H1 (cell line): ENCODE results near the gene ADCY1. TPM values are rescaled to one million over a fixed set of nuclear protein-coding genes. Genes with fewer than 3 reads are reported as not detected.

Source experiments
- CTCF ChIA-PET: fragments of 300-600 bp; sonication (Branson Sonifier 250); formaldehyde crosslinking; loops from one replicate; lab custom pipeline; 2021; ENCODE audit not compliant: partially characterized antibody; lab: Charles Lee
- POLR2A ChIA-PET: fragments of 300-600 bp; sonication (Branson Sonifier 250); formaldehyde crosslinking; loops from one replicate; lab custom pipeline; 2021; ENCODE audit warnings: inconsistent platforms; ENCODE audit not compliant: partially characterized antibody; lab: Charles Lee
- DNase-seq, 2 experiments: peaks; one replicate each; pipeline versions ENCODE4 v3.0.0 to v3.0.0-alpha.2; 2010 to 2022; ENCODE audit warnings: low spot score in 2 of 2, low read depth in 1 of 2, mixed read lengths in 1 of 2
- FAIRE-seq: peaks from 2 replicates; lab custom pipeline; 2011; peaks lifted over from hg19 to GRCh38; lab: Jason Lieb, UNC
- H2AFZ ChIP-seq: 2 replicates; pipeline ENCODE4 v1.8.1; 2012; ENCODE audit warnings: low read length, inconsistent platforms
- H2AK5ac ChIP-seq: 2 replicates; pipeline ENCODE4 v1.6.1; 2013; ENCODE audit warnings: low read depth, low read length
- H2BK120ac ChIP-seq: replicated peaks from 2 replicates; pipeline ENCODE3; 2013; ENCODE audit warnings: low read depth, low read length, inconsistent platforms
- H2BK12ac ChIP-seq: 2 replicates; pipeline ENCODE4 v1.6.1; 2013; ENCODE audit warnings: low read depth, low read length
- H2BK15ac ChIP-seq: 2 replicates; pipeline ENCODE4 v1.6.1; 2013; ENCODE audit warnings: low read length
- H2BK20ac ChIP-seq: 2 replicates; pipeline ENCODE4 v1.6.1; 2013; ENCODE audit warnings: low read length
- H2BK5ac ChIP-seq: 2 replicates; pipeline ENCODE4 v1.6.1; 2013; ENCODE audit warnings: low read depth, low read length
- H3K14ac ChIP-seq: 2 replicates; pipeline ENCODE4 v1.6.1; 2013; ENCODE audit warnings: inconsistent platforms; ENCODE audit not compliant: insufficient read length
- H3K18ac ChIP-seq: 2 replicates; pipeline ENCODE4 v1.6.1; 2013; ENCODE audit warnings: low read length; ENCODE audit errors: extremely low read depth
- H3K23ac ChIP-seq: 2 replicates; pipeline ENCODE4 v1.6.1; 2013; ENCODE audit warnings: inconsistent platforms; ENCODE audit not compliant: insufficient read length
- H3K23me2 ChIP-seq: 2 replicates; pipeline ENCODE4 v1.6.1; 2013; ENCODE audit warnings: low read depth, low read length
- H3K27ac ChIP-seq: 2 replicates; pipeline ENCODE4 v1.6.1; 2011; ENCODE audit warnings: low read depth, low read length, inconsistent platforms
- H3K27me3 ChIP-seq, 4 experiments: replicated peaks in 1 of 4; 1 replicate in 1 of 4; 2 replicates in 3 of 4; pipeline versions ENCODE4 v1.6.1 to v1.8.1; 2011 to 2013; ENCODE audit warnings: low read length in 3 of 4, mild to moderate bottlenecking in 3 of 4, inconsistent platforms in 2 of 4, mixed read lengths in 2 of 4, moderate library complexity in 1 of 4; ENCODE audit not compliant: control insufficient read depth in 3 of 4, insufficient read depth in 3 of 4; ENCODE audit errors: extremely low read depth in 1 of 4
- H3K36me3 ChIP-seq, 4 experiments: 2 replicates each; pipeline versions ENCODE4 v1.6.1 to v1.8.1; 2011 to 2013; ENCODE audit warnings: mild to moderate bottlenecking in 4 of 4, low read length in 3 of 4, moderate library complexity in 2 of 4, control low read depth in 1 of 4, inconsistent platforms in 1 of 4; ENCODE audit not compliant: insufficient read depth in 4 of 4, control insufficient read depth in 2 of 4
- H3K4ac ChIP-seq: replicated peaks from 2 replicates; pipeline ENCODE3; 2013; ENCODE audit warnings: low read length, low read depth, mixed read lengths, inconsistent platforms; ENCODE audit not compliant: insufficient read length
- H3K4me1 ChIP-seq, 4 experiments: replicated peaks in 1 of 4; 1 replicate in 1 of 4; 2 replicates in 3 of 4; pipeline versions ENCODE4 v1.6.1 to v1.8.1; 2011 to 2013; ENCODE audit warnings: low read length in 3 of 4, inconsistent platforms in 2 of 4, mixed read lengths in 1 of 4; ENCODE audit not compliant: insufficient read depth in 4 of 4, control insufficient read depth in 3 of 4
- H3K4me2 ChIP-seq, 2 experiments: 2 replicates each; pipeline versions ENCODE4 v1.6.1 to v1.8.1; 2011 to 2013; ENCODE audit warnings: low read depth in 2 of 2, low read length in 2 of 2, control low read depth in 1 of 2, inconsistent platforms in 1 of 2, mild to moderate bottlenecking in 1 of 2; ENCODE audit not compliant: insufficient read depth in 1 of 2
- H3K4me3 ChIP-seq, 4 experiments: fragments of 200-600, 300-600 bp in 1 of 4; sonication (generic), shearing (Covaris generic), sonication (Bioruptor Twin) in 1 of 4; 2 replicates each; pipeline versions ENCODE4 v1.5.1 to v1.8.1; 2011 to 2016; ENCODE audit warnings: low read length in 4 of 4, low read depth in 3 of 4, control low read depth in 2 of 4, inconsistent platforms in 2 of 4, mild to moderate bottlenecking in 2 of 4, mixed read lengths in 1 of 4, moderate library complexity in 1 of 4; ENCODE audit not compliant: insufficient read depth in 2 of 4; ENCODE audit errors: extremely low read depth in 1 of 4
- H3K56ac ChIP-seq: replicated peaks from 2 replicates; pipeline ENCODE3; 2013; ENCODE audit warnings: low read depth, mild to moderate bottlenecking, mixed read lengths, low read length, inconsistent platforms; ENCODE audit not compliant: insufficient read length
- H3K79me1 ChIP-seq: 2 replicates; pipeline ENCODE4 v1.6.1; 2013; ENCODE audit warnings: low read depth, low read length, control low read depth
- H3K79me2 ChIP-seq, 2 experiments: 2 replicates each; pipeline versions ENCODE4 v1.6.1 to v1.8.1; 2012 to 2013; ENCODE audit warnings: low read length in 2 of 2, mild to moderate bottlenecking in 2 of 2, inconsistent platforms in 1 of 2; ENCODE audit not compliant: insufficient read depth in 2 of 2, control insufficient read depth in 1 of 2
- H3K9ac ChIP-seq, 4 experiments: replicated peaks in 1 of 4; 1 replicate in 1 of 4; 2 replicates in 3 of 4; pipeline versions ENCODE4 v1.6.1 to v1.8.1; 2011 to 2013; ENCODE audit warnings: low read depth in 3 of 4, low read length in 3 of 4, control low read depth in 2 of 4, mild to moderate bottlenecking in 2 of 4, moderate library complexity in 2 of 4, inconsistent platforms in 1 of 4; ENCODE audit errors: extremely low read depth in 1 of 4
- H3K9me3 ChIP-seq, 2 experiments: 2 replicates each; pipeline versions ENCODE4 v1.6.1 to v1.8.1; 2012 to 2013; ENCODE audit warnings: mild to moderate bottlenecking in 2 of 2, moderate library complexity in 2 of 2, control low read depth in 1 of 2, inconsistent platforms in 1 of 2, low read depth in 1 of 2, low read length in 1 of 2, mixed read lengths in 1 of 2; ENCODE audit not compliant: insufficient read depth in 2 of 2
- H4K20me1 ChIP-seq, 2 experiments: replicated peaks in 1 of 2; 2 replicates each; pipeline versions ENCODE3 to v1.8.1; 2011 to 2013; ENCODE audit warnings: inconsistent platforms in 2 of 2, low read length in 2 of 2, mild to moderate bottlenecking in 1 of 2; ENCODE audit not compliant: insufficient read depth in 2 of 2, control insufficient read depth in 1 of 2
- H4K5ac ChIP-seq: 2 replicates; pipeline ENCODE4 v1.6.1; 2013; ENCODE audit warnings: low read length, low read depth, mixed read lengths, inconsistent platforms; ENCODE audit not compliant: insufficient read length
- H4K8ac ChIP-seq: 2 replicates; pipeline ENCODE4 v1.8.0; 2013; ENCODE audit warnings: mild to moderate bottlenecking, moderate library complexity, low read length, inconsistent platforms; ENCODE audit not compliant: insufficient read depth; ENCODE audit errors: extremely low read depth
- H4K91ac ChIP-seq: replicated peaks from 2 replicates; pipeline ENCODE3; 2013; ENCODE audit warnings: low read length, mixed read lengths, inconsistent platforms; ENCODE audit not compliant: insufficient read length
- CTBP2 ChIP-seq: IDR thresholded peaks from 2 replicates; pipeline ENCODE4 v1.7.0; 2011; ENCODE audit warnings: borderline replicate concordance, mild to moderate bottlenecking, moderate library complexity, mixed read lengths, low read length; ENCODE audit not compliant: insufficient read depth, insufficient read length
- EGR1 ChIP-seq: IDR thresholded peaks from 2 replicates; pipeline ENCODE4 v1.6.1; 2011; ENCODE audit warnings: low read depth, low read length, borderline replicate concordance
- GTF2F1 ChIP-seq: IDR thresholded peaks from 2 replicates; pipeline ENCODE4 v1.6.1; 2012; ENCODE audit warnings: low read depth, low read length, improper control_type of control experiment, borderline replicate concordance
- KDM1A ChIP-seq: fragments of 200-600, 300-600 bp; sonication (generic); IDR thresholded peaks from 2 replicates; pipeline ENCODE4 v1.7.1; 2016; ENCODE audit warnings: mild to moderate bottlenecking, low read length, borderline replicate concordance
- KDM4A ChIP-seq: IDR thresholded peaks from one replicate; pipeline ENCODE4 v1.7.1; 2012; ENCODE audit warnings: low read depth, mild to moderate bottlenecking, moderate library complexity, low read length, inconsistent platforms; ENCODE audit not compliant: severe bottlenecking
- NANOG ChIP-seq: IDR thresholded peaks from 2 replicates; pipeline ENCODE4 v1.6.1; 2011; ENCODE audit warnings: low read length, low read depth, mild to moderate bottlenecking, inconsistent platforms; ENCODE audit not compliant: insufficient read depth, poor library complexity, severe bottlenecking
- POLR2A ChIP-seq, 2 experiments: IDR thresholded peaks; 1 replicate in 1 of 2; 2 replicates in 1 of 2; pipeline ENCODE4 v1.6.1; 2011; ENCODE audit warnings: low read depth in 2 of 2, low read length in 2 of 2, mild to moderate bottlenecking in 2 of 2; ENCODE audit errors: control extremely low read depth in 1 of 2
- RBBP5 ChIP-seq: IDR thresholded peaks from 2 replicates; pipeline ENCODE4 v1.7.1; 2012; ENCODE audit warnings: low read depth, mild to moderate bottlenecking, inconsistent platforms, low read length, moderate library complexity, borderline replicate concordance
- SAP30 ChIP-seq: fragments of 300-600 bp; sonication (generic); IDR thresholded peaks from 2 replicates; pipeline ENCODE4 v1.7.1; 2012; ENCODE audit warnings: low read length, moderate library complexity, mild to moderate bottlenecking, inconsistent platforms; ENCODE audit not compliant: insufficient read depth, insufficient replicate concordance
- SP1 ChIP-seq: IDR thresholded peaks from 2 replicates; pipeline ENCODE4 v1.6.1; 2011; ENCODE audit warnings: low read depth, low read length
- TAF1 ChIP-seq: IDR thresholded peaks from 2 replicates; pipeline ENCODE4 v1.6.1; 2011; ENCODE audit warnings: mild to moderate bottlenecking, low read depth, low read length
- TAF7 ChIP-seq: optimal IDR thresholded peaks from 2 replicates; pipeline ENCODE3; 2011; ENCODE audit warnings: low read depth, mild to moderate bottlenecking, inconsistent platforms, low read length, moderate library complexity, borderline replicate concordance
- TBP ChIP-seq: IDR thresholded peaks from 2 replicates; pipeline ENCODE4 v1.6.1; 2011; ENCODE audit warnings: low read depth, low read length, improper control_type of control experiment
- WGBS, 2 experiments: shearing (Covaris generic) in 1 of 2; methylation state at CpG; one replicate each; pipeline versions ENCODE4 v1.1.6 to v1.1.7; 2013 to 2015; ENCODE audit warnings: low lambda C conversion rate in 2 of 2, mixed read lengths in 2 of 2, inconsistent platforms in 1 of 2, low coverage in 1 of 2, missing lambda C conversion rate in 1 of 2; ENCODE audit not compliant: insufficient replicate concordance in 2 of 2, insufficient coverage in 1 of 2, insufficient read length in 1 of 2; ENCODE audit errors: extremely low coverage in 1 of 2, missing lambda C conversion rate in 1 of 2; 5-methylcytosine and 5-hydroxymethylcytosine counted together
- polyA plus RNA-seq, 7 experiments: library from polyadenylated mRNA; depleted of rRNA in 3 of 7; stranded (reverse) in 5 of 7; unstranded in 2 of 7; fragments of >200 nt in 5 of 7; fragments of 200-250 nt in 2 of 7; gene quantifications; 1 replicate in 5 of 7; 2 replicates in 1 of 7; 4 replicates in 1 of 7; pipeline versions ENCODE4 v1.2.1 to v1.2.3, GENCODE V29; 2011 to 2013; ENCODE audit warnings: missing spikeins in 2 of 7, mixed read lengths in 2 of 7
- total RNA-seq: library from RNA; stranded (reverse); fragmentation: NEBNext Ultra II Directional; extraction: Animal tissue kit (Norgen Biotek cat#: 25700); gene quantifications from 2 replicates; pipeline ENCODE4 v1.2.1, GENCODE V29; 2021

Gene ADCY1
- total and polyA plus RNA-seq, 2 of the 8 experiments (the other 6 are each of a cell fraction or from before 2014, with no cell fraction given): 7.9 to 26.9 TPM

DNA sequence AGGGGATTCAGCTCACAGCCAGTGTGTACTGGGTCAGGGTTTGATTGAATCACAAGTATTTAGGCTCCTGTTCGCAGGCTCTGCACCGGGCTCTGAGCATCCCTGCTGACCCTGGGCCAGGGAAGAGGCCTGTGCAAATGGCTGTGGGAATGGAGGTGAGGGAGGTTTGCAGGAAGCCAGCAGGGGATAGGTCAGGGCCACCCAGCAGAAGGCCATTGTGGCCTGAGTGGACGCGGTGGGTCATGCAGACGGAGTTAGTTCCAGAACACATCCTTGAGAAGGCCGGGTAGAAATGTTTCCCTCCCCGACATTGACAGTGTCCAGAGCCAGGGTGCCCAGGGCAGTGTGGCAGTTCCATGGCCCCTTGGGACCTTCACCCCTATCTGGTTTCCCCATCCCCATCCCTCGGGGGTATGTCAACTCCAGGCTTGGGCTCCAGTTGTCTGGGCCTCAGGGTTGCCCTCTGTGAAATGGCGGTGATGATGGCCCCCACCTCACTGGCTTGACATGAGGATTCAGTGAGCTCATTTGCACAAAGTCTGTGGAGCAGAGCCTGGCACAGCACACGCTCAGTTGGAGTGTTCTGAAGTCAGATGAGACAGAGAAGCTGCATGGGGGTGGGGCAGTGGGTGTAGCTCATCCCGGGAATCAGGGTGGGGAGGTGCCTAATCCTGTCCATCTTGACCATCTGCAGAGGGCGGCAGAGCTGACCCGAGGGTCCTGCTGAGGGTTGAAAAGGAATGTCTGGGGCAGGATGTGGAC lies 107.6 kb downstream of the ADCY1 start:
- H4K20me1 ChIP-seq: peaks cover 0 to 2% of the 10 kb centered on the region in 2 experiments
- no peak overlapping the region for H3K4ac ChIP-seq
- H4K5ac ChIP-seq: no peak overlapping the region
- CTCF ChIA-PET: interaction anchor here (1.7 kb wide), 1 partner anchor 18 kb away, joined by 5 read pairs; no protein-coding TSS in a partner anchor
- no peak overlapping the region for H2AFZ ChIP-seq
- no peak overlapping the region for H3K56ac ChIP-seq
- H3K79me1 ChIP-seq: no peaks in the 10 kb centered on the region
- POLR2A ChIA-PET: no interaction called here
- no peak for FAIRE-seq
- WGBS, 2 experiments: 94% methylated on average over 11 of the region's 13 CpGs; no CpG with 5 or more reads in 1 of the 2 experiments
- no peaks in the 10 kb centered on the region for H3K4me1 ChIP-seq
- H3K18ac ChIP-seq: no peak overlapping the region
- no peaks in the 10 kb centered on the region for H3K27me3 ChIP-seq
- H2BK120ac ChIP-seq: no peak overlapping the region
- no peak overlapping the region for H4K8ac ChIP-seq
- H3K27ac ChIP-seq: no peak overlapping the region
- no peak overlapping the region for H2BK5ac ChIP-seq
- no peak overlapping the region for H2BK20ac ChIP-seq
- no peaks in the 10 kb centered on the region for H3K79me2 ChIP-seq
- H3K9ac ChIP-seq: no peak overlapping the region
- H2BK12ac ChIP-seq: no peak overlapping the region
- no peak overlapping the region for H2AK5ac ChIP-seq
- no peak overlapping the region for H3K14ac ChIP-seq
- H4K91ac ChIP-seq: no peak overlapping the region
- no peak overlapping the region for H3K23ac ChIP-seq
- H3K4me2 ChIP-seq: no peak overlapping the region
- no peaks in the 10 kb centered on the region for H3K9me3 ChIP-seq
- H3K4me3 ChIP-seq: no peak overlapping the region
- peaks cover 0 to 10% (median 3%) of the 10 kb centered on the region in 4 experiments; a peak in 5 of 8 replicates for H3K36me3 ChIP-seq
- no peaks in the 10 kb centered on the region for H3K23me2 ChIP-seq
- peak in 1 of 2 experiments; percentile 26 for DNase-seq
- H2BK15ac ChIP-seq: no peak overlapping the region
- TF ChIP-seq GTF2F1 (no peak), NANOG (no peak), CTBP2 (no peak), KDM4A (no peak), TAF1 (no peak), RBBP5 (no peak), EGR1 (no peak), KDM1A (no peak), TBP (no peak), SAP30 (no peak), TAF7 (no peak), POLR2A (IDR thresholded peaks at IDR 0.05; ENCODE audit: control extremely low read depth in 1 of 2, low read depth in 2 of 2, low read length in 2 of 2) (no peak), SP1 (no peak)
